DOHH2 (cell line): ENCODE measurements around the gene RAPGEF3.

Experiments
- H3F3A ChIP-seq: fragments of 200-600 bp; sonication (generic), shearing (Covaris generic); 2 replicates; pipeline ENCODE4 v1.6.0; 2016; ENCODE audit warnings: antibody characterized with exemption, mild to moderate bottlenecking; ENCODE audit not compliant: control insufficient read depth, insufficient read depth
- H3K27ac ChIP-seq: fragments of 200-600 bp; sonication (generic); 2 replicates; pipeline ENCODE4 v1.5.1; 2014; ENCODE audit warnings: low read depth, mild to moderate bottlenecking, low read length, moderate library complexity
- H3K27me3 ChIP-seq: fragments of 200-600 bp; sonication (generic); 2 replicates; pipeline ENCODE4 v1.6.1; 2014; ENCODE audit warnings: mild to moderate bottlenecking, low read length, mixed read lengths; ENCODE audit not compliant: control insufficient read depth
- H3K36me3 ChIP-seq: fragments of 200-600 bp; sonication (generic); 2 replicates; pipeline ENCODE4 v1.6.1; 2014; ENCODE audit warnings: mild to moderate bottlenecking, low read length, moderate library complexity, mixed read lengths; ENCODE audit not compliant: control insufficient read depth
- H3K4me1 ChIP-seq: fragments of 200-600 bp; sonication (generic); 2 replicates; pipeline ENCODE4 v1.6.1; 2014; ENCODE audit warnings: mild to moderate bottlenecking, low read length, mixed read lengths; ENCODE audit not compliant: control insufficient read depth
- H3K4me2 ChIP-seq: fragments of 200-600 bp; sonication (generic); 2 replicates; pipeline ENCODE4 v1.6.0; 2014; ENCODE audit warnings: mild to moderate bottlenecking, low read length, moderate library complexity
- H3K4me3 ChIP-seq: fragments of 200-600 bp; sonication (generic); 2 replicates; pipeline ENCODE4 v1.5.1; 2014; ENCODE audit warnings: mild to moderate bottlenecking, low read length, mixed read lengths
- H3K79me2 ChIP-seq: fragments of 200-600 bp; sonication (generic); 2 replicates; pipeline ENCODE4 v1.6.1; 2014; ENCODE audit warnings: mild to moderate bottlenecking, low read length, mixed read lengths; ENCODE audit not compliant: control insufficient read depth
- H3K9me2 ChIP-seq: fragments of 200-600 bp; sonication (generic); replicated peaks from 2 replicates; pipeline ENCODE4 v1.6.1; 2014; ENCODE audit warnings: mild to moderate bottlenecking, low read length, mixed read lengths; ENCODE audit not compliant: control insufficient read depth
- H3K9me3 ChIP-seq: fragments of 200-600 bp; sonication (generic); 2 replicates; pipeline ENCODE4 v1.6.1; 2014; ENCODE audit warnings: antibody characterized with exemption, low read length, mixed read lengths; ENCODE audit not compliant: control insufficient read depth, insufficient read depth
- H4K20me1 ChIP-seq: fragments of 200-600 bp; sonication (generic); 2 replicates; pipeline ENCODE4 v1.6.0; 2014; ENCODE audit warnings: low read depth, mild to moderate bottlenecking, antibody characterized with exemption, low read length, moderate library complexity; ENCODE audit not compliant: control insufficient read depth, insufficient read depth
- CTCF ChIP-seq: fragments of 200-600 bp; sonication (generic); IDR thresholded peaks from one replicate; pipeline ENCODE4 v1.5.1; 2014; ENCODE audit warnings: antibody characterized with exemption, mild to moderate bottlenecking, low read depth, low read length; ENCODE audit not compliant: poor library complexity, severe bottlenecking
- EZH2phosphoT487 ChIP-seq: fragments of 200-600 bp; sonication (generic); IDR thresholded peaks from 2 replicates; pipeline ENCODE4 v1.6.1; 2017; ENCODE audit warnings: borderline replicate concordance, mild to moderate bottlenecking, antibody characterized with exemption, low read length, moderate library complexity, mixed read lengths

The RAPGEF3 gene

GRCh38 chr12:47787596-47788319, 29.1 kb upstream of the RAPGEF3 start:
- TF ChIP-seq CTCF = no peak
- TF ChIP-seq EZH2phosphoT487 = no peak
- H3F3A ChIP-seq = no peaks in the 10 kb centered on the region
- no peaks in the 10 kb centered on the region for H4K20me1 ChIP-seq
- no peak overlapping the region for H3K4me3 ChIP-seq
- H3K4me1 ChIP-seq = no peaks in the 10 kb centered on the region
- no peaks in the 10 kb centered on the region for H3K27me3 ChIP-seq
- H3K79me2 ChIP-seq = no peaks in the 10 kb centered on the region
- peaks cover 98% of the 10 kb centered on the region for H3K36me3 ChIP-seq
- no peaks in the 10 kb centered on the region for H3K9me2 ChIP-seq
- H3K4me2 ChIP-seq = no peak overlapping the region
- no peaks in the 10 kb centered on the region for H3K9me3 ChIP-seq
- H3K27ac ChIP-seq = no peak overlapping the region

- H3K4me1 ChIP-seq = no peaks in the 10 kb centered on the region
- H3K27ac ChIP-seq = no peak overlapping the region
- H3K9me3 ChIP-seq = no peaks in the 10 kb centered on the region
- no peaks in the 10 kb centered on the region; the same call in 1 of the 2 replicates for H3F3A ChIP-seq
- H3K4me3 ChIP-seq = no peak overlapping the region
- H3K4me2 ChIP-seq = no peak overlapping the region
- H3K79me2 ChIP-seq = no peaks in the 10 kb centered on the region
- TF ChIP-seq CTCF = no peak
- TF ChIP-seq EZH2phosphoT487 = no peak
- H3K27me3 ChIP-seq = no peaks in the 10 kb centered on the region
- peaks cover 100% of the 10 kb centered on the region for H3K36me3 ChIP-seq
- no peaks in the 10 kb centered on the region for H4K20me1 ChIP-seq
- H3K9me2 ChIP-seq = no peaks in the 10 kb centered on the region
Measured at GRCh38 chr12:47786662-47787280, 28.1 kb upstream of the RAPGEF3 start.

- no peaks in the 10 kb centered on the region for H3K79me2 ChIP-seq
- H3K9me3 ChIP-seq = no peaks in the 10 kb centered on the region
- H3K4me2 ChIP-seq = no peak overlapping the region
- no peaks in the 10 kb centered on the region for H3K27me3 ChIP-seq
- H3K9me2 ChIP-seq = no peaks in the 10 kb centered on the region
- peaks cover 4% of the 10 kb centered on the region; the same call in 1 of the 2 replicates for H3F3A ChIP-seq
- H4K20me1 ChIP-seq = no peaks in the 10 kb centered on the region
- H3K4me3 ChIP-seq = no peak overlapping the region
- no peak overlapping the region for H3K27ac ChIP-seq
- no peaks in the 10 kb centered on the region for H3K4me1 ChIP-seq
- TF ChIP-seq CTCF (no peak), EZH2phosphoT487 (no peak)
- peaks cover 96% of the 10 kb centered on the region for H3K36me3 ChIP-seq
Measured at GRCh38 chr12:47785887-47786661, 27.4 kb upstream of the RAPGEF3 start.
